CD14-positive monocyte (primary cell): Measurements from ENCODE around the gene CLTCL1. TPM values are rescaled to one million over a fixed set of nuclear protein-coding genes. Genes with fewer than 3 reads are reported as not detected.

Experiments
- DNase-seq, 3 donors: peaks; one replicate each; pipeline ENCODE4 v3.0.0-alpha.2; 2011 to 2022
- H2AFZ ChIP-seq: 2 replicates; pipeline ENCODE4 v1.6.0; 2012; ENCODE audit warnings: mild to moderate bottlenecking, low read depth, low read length, inconsistent platforms; ENCODE audit not compliant: insufficient read depth, poor library complexity, severe bottlenecking
- H3K27ac ChIP-seq, 2 donors: 1 replicate in 1 of 2; 2 replicates in 1 of 2; pipeline ENCODE4 v1.5.1; 2012 to 2013; ENCODE audit warnings: low read length in 2 of 2, control low read depth in 1 of 2, inconsistent platforms in 1 of 2, low read depth in 1 of 2, mild to moderate bottlenecking in 1 of 2
- H3K27me3 ChIP-seq, 2 donors: one replicate each; pipeline versions ENCODE4 v1.6.0 to v1.6.1; 2011 to 2013; ENCODE audit warnings: low read length in 2 of 2; ENCODE audit not compliant: control insufficient read depth in 2 of 2, insufficient read depth in 2 of 2
- H3K36me3 ChIP-seq, 2 donors: replicated peaks in 1 of 2; 1 replicate in 1 of 2; 2 replicates in 1 of 2; pipeline versions ENCODE4 v1.5.1 to v1.6.1; 2012 to 2013; ENCODE audit warnings: low read length in 2 of 2, control low read depth in 1 of 2, inconsistent platforms in 1 of 2, mild to moderate bottlenecking in 1 of 2; ENCODE audit not compliant: insufficient read depth in 2 of 2, control insufficient read depth in 1 of 2
- H3K4me1 ChIP-seq, 2 donors: 1 replicate in 1 of 2; 2 replicates in 1 of 2; pipeline versions ENCODE4 v1.5.1 to v1.6.1; 2012 to 2013; ENCODE audit warnings: low read length in 2 of 2, control low read depth in 1 of 2, inconsistent platforms in 1 of 2, mild to moderate bottlenecking in 1 of 2, moderate library complexity in 1 of 2; ENCODE audit not compliant: insufficient read depth in 2 of 2, control insufficient read depth in 1 of 2
- H3K4me2 ChIP-seq: replicated peaks from 2 replicates; pipeline ENCODE3; 2012; ENCODE audit warnings: low read length, moderate library complexity, mild to moderate bottlenecking; ENCODE audit not compliant: poor library complexity, severe bottlenecking; ENCODE audit errors: extremely low read depth
- H3K4me3 ChIP-seq, 3 experiments: fragments of 200-600 bp in 1 of 3; sonication (generic) in 1 of 3; replicated peaks in 1 of 3; 1 replicate in 2 of 3; 2 replicates in 1 of 3; pipeline ENCODE4 v1.5.1; 2011 to 2013; ENCODE audit warnings: low read length in 3 of 3, mild to moderate bottlenecking in 3 of 3, control low read depth in 2 of 3, low read depth in 2 of 3, inconsistent platforms in 1 of 3, moderate library complexity in 1 of 3
- H3K79me2 ChIP-seq: 2 replicates; pipeline ENCODE4 v1.6.0; 2012; ENCODE audit warnings: mild to moderate bottlenecking, control low read depth, inconsistent platforms, low read length, moderate library complexity; ENCODE audit not compliant: insufficient read depth
- H3K9ac ChIP-seq: 2 replicates; pipeline ENCODE4 v1.6.0; 2017; ENCODE audit warnings: low read length, mild to moderate bottlenecking; ENCODE audit not compliant: insufficient read depth, poor library complexity, severe bottlenecking
- H3K9me3 ChIP-seq, 2 donors: replicated peaks in 1 of 2; 1 replicate in 1 of 2; 2 replicates in 1 of 2; pipeline versions ENCODE4 v1.5.1 to v1.6.1; 2012 to 2013; ENCODE audit warnings: low read length in 2 of 2, control low read depth in 1 of 2; ENCODE audit not compliant: control insufficient read depth in 1 of 2, insufficient read depth in 1 of 2
- H4K20me1 ChIP-seq: 2 replicates; pipeline ENCODE4 v1.6.0; 2012; ENCODE audit warnings: mild to moderate bottlenecking, low read length, control low read depth, moderate library complexity; ENCODE audit not compliant: insufficient read depth
- H3K27ac Mint-ChIP-seq, 7 donors: one replicate each; pipeline ENCODE4 v1.8.0; 2020; ENCODE audit warnings: mild to moderate bottlenecking in 7 of 7, mixed read lengths in 7 of 7, moderate library complexity in 6 of 7, inconsistent platforms in 2 of 7
- H3K27me3 Mint-ChIP-seq, 3 donors: one replicate each; pipeline ENCODE4 v1.8.0; 2021 to 2022; ENCODE audit warnings: low read depth in 3 of 3, mild to moderate bottlenecking in 3 of 3, mixed read lengths in 3 of 3, moderate library complexity in 3 of 3, inconsistent platforms in 1 of 3
- H3K36me3 Mint-ChIP-seq, 2 donors: one replicate each; pipeline ENCODE4 v1.8.0; 2020; ENCODE audit warnings: mixed read lengths in 2 of 2, inconsistent platforms in 1 of 2, mild to moderate bottlenecking in 1 of 2
- H3K4me1 Mint-ChIP-seq: one replicate; pipeline ENCODE4 v1.8.0; 2020; ENCODE audit warnings: mild to moderate bottlenecking, mixed read lengths
- H3K4me3 Mint-ChIP-seq, 2 donors: one replicate each; pipeline ENCODE4 v1.8.0; 2020; ENCODE audit warnings: mild to moderate bottlenecking in 2 of 2, mixed read lengths in 2 of 2, moderate library complexity in 1 of 2
- H3K9me3 Mint-ChIP-seq, 7 donors: one replicate each; pipeline ENCODE4 v1.8.0; 2020 to 2022; ENCODE audit warnings: mixed read lengths in 7 of 7, mild to moderate bottlenecking in 6 of 7, moderate library complexity in 6 of 7, inconsistent platforms in 2 of 7
- WGBS: methylation state at CpG from one replicate; pipeline ENCODE4 v1.1.5; 2013; ENCODE audit warnings: missing lambda C conversion rate; ENCODE audit not compliant: insufficient coverage; 5-methylcytosine and 5-hydroxymethylcytosine counted together
- intact Hi-C, 2 donors: fragments of 100-400 bp; cut with micrococcal nuclease; formaldehyde crosslinking; loops; one replicate each; pipeline versions ENCODE4 v1.15.0 to v1.15.1; 2023
- polyA plus RNA-seq, 3 donors: library from polyadenylated mRNA; depleted of rRNA in 1 of 3; unstranded in 2 of 3; stranded (reverse) in 1 of 3; fragments of 300-500 nt in 2 of 3; fragments of >200 nt in 1 of 3; fragmentation: Illumina TruSeq in 2 of 3; gene quantifications; 1 replicate in 2 of 3; 2 replicates in 1 of 3; pipeline ENCODE4 v1.2.3, GENCODE V29; 2012 to 2021
- TF ChIP-seq, protein P1 (sequence below): fragments of 200-600 bp; IDR thresholded peaks from one replicate; pipeline ENCODE4 v1.8.0; 2022; ENCODE audit warnings: antibody characterized with exemption, mild to moderate bottlenecking

The CLTCL1 gene
- polyA plus RNA-seq, 3 donors, result 5.1 to 17.0 (median 6.1) TPM

GRCh38 chr22:19240813-19241592 lies 50.5 kb downstream of the CLTCL1 start:
- peak overlapping the region; percentile 62 for H3K9ac ChIP-seq

DNA sequence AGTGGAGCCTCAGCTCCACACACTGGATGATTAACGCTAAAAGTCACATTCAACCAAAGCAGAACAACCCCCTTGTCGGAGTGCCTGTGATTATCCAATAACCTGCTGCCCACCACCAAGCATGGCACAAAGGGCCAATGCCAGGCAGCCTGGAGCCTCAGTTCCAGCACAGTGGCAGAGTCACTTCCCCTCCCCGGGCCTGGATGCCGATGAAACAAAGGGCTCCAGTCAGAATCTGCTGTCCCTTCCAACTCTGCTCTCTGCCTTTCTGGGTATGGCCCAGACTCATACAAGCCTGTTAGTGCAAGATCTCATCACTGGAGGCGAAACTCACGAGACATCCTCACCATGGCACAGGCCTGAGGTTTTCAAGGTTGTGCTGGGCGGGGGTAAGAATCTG lies 52.1 kb downstream of the CLTCL1 start:
- no peak overlapping the region for H3K4me3 Mint-ChIP-seq
- no peaks in the 10 kb centered on the region for H4K20me1 ChIP-seq

More at GRCh38 chr22:19240813-19241592, 50.5 kb downstream of the CLTCL1 start:
- Histone ChIP-seq H3K4me2 (peak overlapping the region; percentile 84), H3K4me1 (peaks cover 27 to 41% of the 10 kb centered on the region in 2 donors), H3K9me3 (no peaks in the 10 kb centered on the region), H3K4me3 (peak overlapping the region; percentile 22 to 71 (median 26)), H3K36me3 (peaks cover 30% of the 10 kb centered on the region in 2 donors), H2AFZ (peak overlapping the region; percentile 84), H4K20me1 (no peaks in the 10 kb centered on the region), H3K79me2 (peaks cover 73% of the 10 kb centered on the region), H3K27me3 (no peaks in the 10 kb centered on the region), H3K27ac (peak overlapping the region; percentile 75 to 90)
- intact Hi-C loops, result no loop called here
- peaks cover 27 to 34% of the 10 kb centered on the region in 2 donors for H3K36me3 Mint-ChIP-seq
- TF ChIP-seq, protein P1, sequence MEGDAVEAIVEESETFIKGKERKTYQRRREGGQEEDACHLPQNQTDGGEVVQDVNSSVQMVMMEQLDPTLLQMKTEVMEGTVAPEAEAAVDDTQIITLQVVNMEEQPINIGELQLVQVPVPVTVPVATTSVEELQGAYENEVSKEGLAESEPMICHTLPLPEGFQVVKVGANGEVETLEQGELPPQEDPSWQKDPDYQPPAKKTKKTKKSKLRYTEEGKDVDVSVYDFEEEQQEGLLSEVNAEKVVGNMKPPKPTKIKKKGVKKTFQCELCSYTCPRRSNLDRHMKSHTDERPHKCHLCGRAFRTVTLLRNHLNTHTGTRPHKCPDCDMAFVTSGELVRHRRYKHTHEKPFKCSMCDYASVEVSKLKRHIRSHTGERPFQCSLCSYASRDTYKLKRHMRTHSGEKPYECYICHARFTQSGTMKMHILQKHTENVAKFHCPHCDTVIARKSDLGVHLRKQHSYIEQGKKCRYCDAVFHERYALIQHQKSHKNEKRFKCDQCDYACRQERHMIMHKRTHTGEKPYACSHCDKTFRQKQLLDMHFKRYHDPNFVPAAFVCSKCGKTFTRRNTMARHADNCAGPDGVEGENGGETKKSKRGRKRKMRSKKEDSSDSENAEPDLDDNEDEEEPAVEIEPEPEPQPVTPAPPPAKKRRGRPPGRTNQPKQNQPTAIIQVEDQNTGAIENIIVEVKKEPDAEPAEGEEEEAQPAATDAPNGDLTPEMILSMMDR, result no peak
- peak overlapping the region; percentile 84 to 92 for H3K4me3 Mint-ChIP-seq
- peak overlapping the region; percentile 89 to 96 (median 91) for H3K27ac Mint-ChIP-seq
- 74% methylated on average over 8 of the region's 14 CpGs for WGBS
- H3K9me3 Mint-ChIP-seq, result no peaks in the 10 kb centered on the region
- H3K4me1 Mint-ChIP-seq, result peaks cover 39% of the 10 kb centered on the region
- peak; percentile 25 to 49 (median 26) for DNase-seq
- no peaks in the 10 kb centered on the region for H3K27me3 Mint-ChIP-seq

More for the DNA sequence above, 52.1 kb downstream of the CLTCL1 start:
- Mint-ChIP-seq H3K36me3 (peaks cover 40 to 50% of the 10 kb centered on the region in 2 donors), H3K9me3 (no peaks in the 10 kb centered on the region), H3K27ac (peak overlapping the region in 3 of 7 donors; percentile 34 to 72 (median 58)), H3K27me3 (no peaks in the 10 kb centered on the region), H3K4me1 (peaks cover 39% of the 10 kb centered on the region)
- no peak for DNase-seq
- Histone ChIP-seq H3K36me3 (peaks cover 45 to 46% of the 10 kb centered on the region in 2 donors), H2AFZ (no peak overlapping the region), H3K4me1 (peaks cover 27 to 41% of the 10 kb centered on the region in 2 donors), H3K4me3 (no peak overlapping the region), H3K4me2 (no peak overlapping the region), H3K79me2 (peaks cover 88% of the 10 kb centered on the region), H3K27ac (peak overlapping the region in 1 of 2 donors; percentile 21), H3K27me3 (no peaks in the 10 kb centered on the region), H3K9ac (peak overlapping the region; percentile 10), H3K9me3 (no peaks in the 10 kb centered on the region)
- TF ChIP-seq, protein P1, result no peak
- intact Hi-C loops, result no loop called here
- WGBS, result 90% methylated on average over 4 of the region's 7 CpGs
